ENCODE data around the gene TBC1D13.
"Not testable (repeated sequence)": the region's sequence is repeated elsewhere in the genome, so short reads cannot be mapped to it uniquely, and the experiment has no call there.

Gene TBC1D13

DNA sequence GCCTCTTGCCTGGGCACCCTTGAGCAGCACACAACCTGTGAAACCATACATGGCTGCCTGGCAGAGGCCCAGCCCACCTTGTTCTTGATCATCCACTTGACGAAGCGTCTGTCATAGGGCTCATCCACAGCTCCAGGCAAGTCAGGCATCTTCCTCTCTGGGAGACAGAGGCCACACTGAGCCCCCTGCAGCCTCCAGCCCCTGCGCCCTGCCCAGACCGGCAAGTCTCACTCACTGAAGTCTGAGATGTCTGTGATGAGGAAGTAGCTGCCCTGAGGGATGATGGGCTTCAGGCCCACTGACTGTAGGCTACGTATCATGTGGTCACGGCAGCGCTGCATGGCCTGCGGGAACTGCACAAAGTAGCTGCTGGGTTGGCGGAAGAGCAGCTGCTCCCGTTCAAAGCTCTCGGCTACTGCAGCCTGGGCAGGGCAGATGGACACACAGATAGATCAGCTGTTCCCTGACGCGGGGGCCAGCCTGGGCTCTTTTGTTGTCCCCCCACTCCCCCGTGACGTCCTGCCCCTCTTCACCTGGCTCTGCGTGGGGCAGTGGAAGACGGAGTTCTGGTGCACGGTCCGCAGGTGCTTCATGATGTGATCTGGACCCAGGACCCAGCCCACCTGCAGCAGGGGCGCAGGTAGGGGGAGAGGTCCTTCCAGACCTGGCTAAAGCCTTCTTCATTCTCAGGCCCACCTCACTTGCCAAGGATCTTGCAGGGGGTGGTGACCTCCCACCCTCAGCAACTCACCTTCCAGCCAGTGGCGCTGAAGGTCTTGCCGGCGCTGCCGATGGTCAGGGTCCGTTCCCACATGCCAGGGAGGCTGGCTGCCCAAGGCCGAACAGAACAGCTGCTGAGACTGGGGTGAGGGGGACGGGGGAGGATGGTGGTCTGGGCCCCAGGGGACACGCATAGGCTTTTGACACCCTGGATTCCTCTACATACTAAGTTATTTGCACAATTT is 48.5 kb downstream of the TBC1D13 start:
- H3K36me3 ChIP-seq (ENCODE audit: insufficient read depth, low read length): peaks cover 6% of the 10 kb centered on the region; the same call in 1 of the 2 replicates
- H3K4me1 ChIP-seq (ENCODE audit: insufficient read depth, low read length): no peaks in the 10 kb centered on the region
- H3K9ac ChIP-seq (ENCODE audit: low read depth, low read length): no peak overlapping the region

DNA sequence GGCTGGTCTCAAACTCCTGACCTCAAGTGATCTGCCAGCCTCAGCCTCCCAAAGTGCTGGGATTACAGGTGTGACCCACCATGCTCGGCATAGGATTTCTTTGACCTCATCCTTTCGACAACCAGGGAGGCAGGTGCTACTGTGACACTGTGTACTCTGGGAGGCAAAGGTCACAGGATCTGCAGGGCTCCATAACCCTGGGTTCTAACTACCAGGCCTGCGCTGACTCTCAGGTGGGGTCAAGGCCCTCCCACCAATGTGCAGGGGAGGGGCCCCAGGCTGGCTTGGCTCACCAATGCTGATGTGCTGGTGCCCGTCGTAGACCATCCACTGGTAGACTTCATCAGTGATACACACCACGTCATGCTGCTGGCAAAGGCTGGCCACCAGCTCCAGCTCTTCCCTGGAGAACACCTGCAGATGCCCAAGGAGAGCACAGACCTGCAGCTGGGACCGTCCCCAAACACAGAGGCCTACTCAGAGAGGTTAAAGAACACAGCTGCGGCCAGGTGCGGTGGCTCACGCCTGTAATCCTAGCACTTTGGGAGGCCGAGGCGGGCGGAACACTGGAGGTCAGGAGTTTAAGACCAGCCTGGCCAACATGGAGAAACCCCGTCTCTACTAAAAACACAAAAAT is 49.6 kb downstream of the TBC1D13 start:
- H3K36me3 ChIP-seq (ENCODE audit: insufficient read depth, low read length): peaks cover 6% of the 10 kb centered on the region; the same call in 1 of the 2 replicates
- no peaks in the 10 kb centered on the region for H3K9me3 ChIP-seq (ENCODE audit: control insufficient read depth, insufficient read depth, low read length)
- no peaks in the 10 kb centered on the region for H3K4me1 ChIP-seq (ENCODE audit: insufficient read depth, low read length)
- no peak overlapping the region for H3K9ac ChIP-seq (ENCODE audit: low read depth, low read length)

More for the DNA sequence above, 48.5 kb downstream of the TBC1D13 start:
- H3K9me3 ChIP-seq (ENCODE audit: control insufficient read depth, insufficient read depth, low read length): no peaks in the 10 kb centered on the region

DNA sequence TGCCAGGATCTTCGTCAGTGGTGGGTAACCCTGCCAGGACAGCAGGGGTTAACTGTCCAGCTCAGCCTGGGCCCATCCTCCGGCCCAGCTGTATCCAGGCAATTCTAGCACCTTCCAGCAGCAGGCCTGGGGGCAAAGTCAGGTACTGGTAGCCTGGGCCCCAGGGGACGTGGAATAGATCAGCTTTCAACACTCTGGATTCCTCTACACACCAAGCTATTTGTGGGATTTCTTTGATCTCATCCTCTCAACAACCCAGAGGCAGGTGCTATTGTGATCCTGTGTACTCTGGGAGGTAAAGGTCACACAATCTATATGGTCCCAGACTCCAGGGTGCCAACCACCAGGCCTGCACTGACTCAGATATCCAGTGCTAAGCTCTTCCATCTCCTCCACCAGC is 51.3 kb downstream of the TBC1D13 start:
- Histone ChIP-seq H3K36me3 (ENCODE audit: insufficient read depth, low read length) (peaks cover 2% of the 10 kb centered on the region; the same call in 1 of the 2 replicates), H3K9me3 (ENCODE audit: control insufficient read depth, insufficient read depth, low read length) (no peaks in the 10 kb centered on the region), H3K9ac (ENCODE audit: low read depth, low read length) (no peak overlapping the region), H3K4me1 (ENCODE audit: insufficient read depth, low read length) (no peaks in the 10 kb centered on the region)

DNA sequence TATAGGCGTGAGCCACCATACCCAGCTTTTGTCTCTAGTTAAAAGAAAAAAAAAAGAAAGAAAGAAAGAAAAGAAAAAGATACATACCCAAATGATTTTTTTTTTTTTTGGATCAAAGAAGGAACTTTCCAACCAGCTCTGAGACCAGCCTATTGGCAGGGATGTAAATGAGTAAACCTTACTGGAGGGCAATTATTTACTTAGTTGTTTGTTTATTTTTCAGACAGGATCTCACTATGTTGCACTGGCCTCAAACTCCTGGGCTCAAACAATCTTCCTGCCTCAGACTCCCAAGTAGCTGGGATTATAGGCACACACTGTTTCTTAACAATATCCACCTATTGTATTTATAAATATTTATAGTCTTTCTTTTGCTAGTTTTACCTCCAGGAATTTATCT is 53.5 kb downstream of the TBC1D13 start:
- Histone ChIP-seq H3K36me3 (ENCODE audit: insufficient read depth, low read length) (peaks cover 3% of the 10 kb centered on the region; the same call in 1 of the 2 replicates), H3K4me1 (ENCODE audit: insufficient read depth, low read length) (no peaks in the 10 kb centered on the region), H3K9ac (ENCODE audit: low read depth, low read length) (no peak overlapping the region)

DNA sequence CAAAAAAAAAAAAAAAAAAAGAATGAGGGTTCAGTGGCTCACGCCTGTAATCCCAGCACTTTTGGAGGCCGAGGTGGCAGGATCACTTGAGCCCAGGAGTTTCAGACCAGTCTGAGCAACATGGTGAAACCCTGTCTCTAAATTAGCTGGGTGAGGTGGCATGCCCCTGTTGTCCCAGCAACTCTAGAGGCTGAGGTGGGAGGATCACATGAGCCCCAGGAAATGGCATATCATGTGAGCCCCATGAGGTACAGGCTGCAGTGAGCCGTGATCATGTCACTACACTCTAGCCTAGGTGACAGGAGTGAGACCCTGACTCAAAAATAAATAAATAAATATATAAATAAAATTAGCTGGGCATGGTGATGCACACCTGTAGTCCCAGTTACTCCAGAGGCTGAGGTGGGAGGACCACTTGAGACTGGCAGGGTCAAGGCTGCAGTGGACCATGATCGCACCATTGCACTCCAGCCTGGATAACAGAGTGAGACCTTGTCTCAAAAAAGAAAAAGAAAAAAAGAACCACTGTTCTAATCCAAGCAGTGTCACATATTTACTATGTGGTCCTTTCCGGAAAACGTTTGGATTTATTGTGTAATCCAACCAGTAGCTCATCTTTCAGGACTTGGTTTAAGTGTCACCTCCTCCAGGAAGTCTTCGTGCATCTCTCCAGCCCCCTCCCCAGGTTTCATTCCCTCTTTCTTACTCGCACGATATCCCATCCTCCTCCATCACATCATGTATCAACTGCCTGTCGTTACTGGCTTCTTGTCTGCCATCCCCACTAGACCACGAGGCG is 54.8 kb downstream of the TBC1D13 start:
- Histone ChIP-seq H3K9ac (ENCODE audit: low read depth, low read length) (no peak overlapping the region), H3K36me3 (ENCODE audit: insufficient read depth, low read length) (peaks cover 3% of the 10 kb centered on the region; the same call in 1 of the 2 replicates), H3K4me1 (ENCODE audit: insufficient read depth, low read length) (no peaks in the 10 kb centered on the region), H3K9me3 (ENCODE audit: control insufficient read depth, insufficient read depth, low read length) (no peaks in the 10 kb centered on the region)

More for the DNA sequence above, 53.5 kb downstream of the TBC1D13 start:
- H3K9me3 ChIP-seq (ENCODE audit: control insufficient read depth, insufficient read depth, low read length): no peaks in the 10 kb centered on the region

DNA sequence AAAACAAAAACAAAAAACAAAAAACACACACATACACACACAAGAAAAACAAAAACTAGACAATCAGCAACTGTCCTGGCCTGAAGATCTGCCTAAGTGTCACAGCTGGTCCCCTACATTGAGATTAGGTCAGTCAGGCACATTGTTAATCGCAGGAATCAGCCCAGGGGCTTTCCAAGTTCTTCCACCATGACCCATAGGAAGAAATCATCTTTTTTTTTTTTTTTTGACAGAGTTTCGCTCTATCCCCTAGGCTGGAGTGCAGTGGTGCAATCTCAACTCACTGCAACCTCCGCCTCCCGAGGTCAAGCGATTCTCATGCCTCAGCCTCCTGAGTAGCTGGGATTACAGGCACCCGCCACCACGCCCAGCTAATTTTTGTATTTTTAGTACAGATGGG is 56.1 kb downstream of the TBC1D13 start:
- not testable (repeated sequence) for H3K36me3 ChIP-seq (ENCODE audit: insufficient read depth, low read length); H3K9ac ChIP-seq (ENCODE audit: low read depth, low read length); H3K9me3 ChIP-seq (ENCODE audit: control insufficient read depth, insufficient read depth, low read length); H3K4me1 ChIP-seq (ENCODE audit: insufficient read depth, low read length)

DNA sequence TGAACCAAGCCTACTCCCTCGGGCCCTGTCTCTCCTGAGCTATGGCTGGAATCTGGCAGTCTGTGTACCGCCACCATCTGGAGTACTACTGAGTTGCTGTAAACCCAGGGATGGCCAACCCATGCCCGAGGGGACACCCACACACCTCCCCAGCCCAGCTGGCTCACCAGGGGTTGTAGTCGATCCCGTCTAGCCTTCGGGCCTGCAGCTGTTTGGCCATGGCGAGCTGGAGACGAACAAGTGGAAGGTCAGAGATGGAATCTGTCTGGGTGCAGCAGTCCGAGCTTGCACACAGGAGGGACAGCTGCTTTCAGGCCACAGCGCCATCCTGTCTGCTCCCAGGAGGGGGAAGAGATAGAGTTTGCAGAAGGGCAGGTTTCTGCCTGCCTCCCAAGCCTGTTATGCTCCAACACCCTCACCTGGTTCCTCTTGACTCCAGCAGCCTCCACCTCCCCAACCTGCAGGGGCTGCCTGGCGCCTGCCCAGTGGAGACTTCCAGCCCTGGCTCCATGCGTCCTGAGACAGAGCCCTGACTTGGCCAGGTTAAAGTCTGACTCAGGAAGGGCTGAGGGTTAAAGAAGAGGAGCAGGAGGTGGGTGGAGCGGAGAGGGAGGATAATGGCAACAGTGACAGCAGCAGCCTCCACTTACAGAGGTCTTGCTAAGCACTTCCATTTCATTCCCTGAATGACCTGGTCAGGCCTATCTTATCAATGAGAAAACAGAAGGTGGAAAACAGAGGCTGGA is 58.3 kb downstream of the TBC1D13 start:
- no peak overlapping the region for H3K9ac ChIP-seq (ENCODE audit: low read depth, low read length)
- H3K9me3 ChIP-seq (ENCODE audit: control insufficient read depth, insufficient read depth, low read length): no peaks in the 10 kb centered on the region; the same call in 1 of the 2 replicates
- no peaks in the 10 kb centered on the region for H3K4me1 ChIP-seq (ENCODE audit: insufficient read depth, low read length)
- H3K36me3 ChIP-seq (ENCODE audit: insufficient read depth, low read length): peaks cover 3% of the 10 kb centered on the region; the same call in 1 of the 2 replicates

DNA sequence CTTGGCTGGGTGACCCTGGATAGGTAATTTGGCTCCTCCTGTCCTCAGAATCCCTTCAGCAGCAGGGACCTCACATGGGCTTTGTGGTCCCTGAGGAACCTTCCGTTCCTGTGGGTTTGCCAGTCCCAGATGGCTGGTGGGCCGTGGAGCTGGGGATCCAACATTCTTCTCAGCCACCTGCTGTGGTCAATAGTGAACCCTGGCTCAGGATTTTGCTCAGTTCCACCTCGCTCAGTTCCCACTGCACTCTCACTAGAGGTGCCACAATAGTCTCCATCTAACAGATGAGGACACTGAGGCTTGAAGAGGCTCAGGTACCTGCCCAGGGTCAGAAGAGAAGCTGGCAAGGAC is 59.6 kb downstream of the TBC1D13 start:
- Histone ChIP-seq H3K36me3 (ENCODE audit: insufficient read depth, low read length) (peaks cover 3% of the 10 kb centered on the region; the same call in 1 of the 2 replicates), H3K9ac (ENCODE audit: low read depth, low read length) (no peak overlapping the region), H3K4me1 (ENCODE audit: insufficient read depth, low read length) (no peaks in the 10 kb centered on the region)

DNA sequence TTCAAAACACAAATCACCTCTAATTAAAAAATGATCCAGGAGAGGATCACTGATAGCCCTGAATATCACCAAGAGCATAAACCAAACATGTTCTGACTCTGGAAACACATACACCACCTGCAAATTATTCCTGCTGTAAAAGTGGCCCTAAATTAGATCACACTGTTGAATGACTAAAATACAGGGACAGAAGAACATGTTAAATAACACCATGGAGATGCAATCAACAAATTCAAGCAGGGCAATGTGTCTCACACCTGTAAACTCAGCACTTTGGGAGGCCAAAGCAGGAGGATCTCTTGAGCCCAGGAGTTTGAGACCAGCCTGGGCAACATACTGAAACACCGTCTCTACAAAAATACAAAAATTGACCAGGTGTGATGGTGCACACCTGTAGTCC is 60.8 kb downstream of the TBC1D13 start:
- H3K9me3 ChIP-seq (ENCODE audit: control insufficient read depth, insufficient read depth, low read length): no peaks in the 10 kb centered on the region; the same call in 1 of the 2 replicates
- no peak overlapping the region for H3K9ac ChIP-seq (ENCODE audit: low read depth, low read length)
- H3K36me3 ChIP-seq (ENCODE audit: insufficient read depth, low read length): peaks cover 3% of the 10 kb centered on the region; the same call in 1 of the 2 replicates
- H3K4me1 ChIP-seq (ENCODE audit: insufficient read depth, low read length): no peaks in the 10 kb centered on the region

More for the DNA sequence above, 59.6 kb downstream of the TBC1D13 start:
- H3K9me3 ChIP-seq (ENCODE audit: control insufficient read depth, insufficient read depth, low read length): no peaks in the 10 kb centered on the region; the same call in 1 of the 2 replicates

DNA sequence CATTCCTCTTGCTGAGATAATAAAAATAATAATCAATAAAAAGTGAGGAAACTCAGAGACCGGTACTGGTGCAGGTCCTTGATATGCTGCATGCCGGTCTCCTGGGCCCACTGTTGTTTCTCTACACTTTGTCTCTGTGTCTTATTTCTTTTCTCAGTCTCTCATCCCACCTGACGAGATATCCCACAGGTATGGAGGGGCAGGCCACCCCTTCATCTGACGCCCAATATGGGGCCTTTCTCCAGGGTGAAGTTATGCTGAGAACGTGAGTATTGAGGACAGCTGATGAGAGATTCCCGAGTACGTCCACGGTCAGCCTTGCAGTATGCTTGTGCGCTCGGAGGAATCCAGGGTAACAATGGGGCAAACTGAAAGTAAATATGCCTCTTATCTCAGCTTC is 64.0 kb downstream of the TBC1D13 start:
- not testable (repeated sequence) for H3K36me3 ChIP-seq (ENCODE audit: insufficient read depth, low read length); H3K4me1 ChIP-seq (ENCODE audit: insufficient read depth, low read length); H3K9me3 ChIP-seq (ENCODE audit: control insufficient read depth, insufficient read depth, low read length)

DNA sequence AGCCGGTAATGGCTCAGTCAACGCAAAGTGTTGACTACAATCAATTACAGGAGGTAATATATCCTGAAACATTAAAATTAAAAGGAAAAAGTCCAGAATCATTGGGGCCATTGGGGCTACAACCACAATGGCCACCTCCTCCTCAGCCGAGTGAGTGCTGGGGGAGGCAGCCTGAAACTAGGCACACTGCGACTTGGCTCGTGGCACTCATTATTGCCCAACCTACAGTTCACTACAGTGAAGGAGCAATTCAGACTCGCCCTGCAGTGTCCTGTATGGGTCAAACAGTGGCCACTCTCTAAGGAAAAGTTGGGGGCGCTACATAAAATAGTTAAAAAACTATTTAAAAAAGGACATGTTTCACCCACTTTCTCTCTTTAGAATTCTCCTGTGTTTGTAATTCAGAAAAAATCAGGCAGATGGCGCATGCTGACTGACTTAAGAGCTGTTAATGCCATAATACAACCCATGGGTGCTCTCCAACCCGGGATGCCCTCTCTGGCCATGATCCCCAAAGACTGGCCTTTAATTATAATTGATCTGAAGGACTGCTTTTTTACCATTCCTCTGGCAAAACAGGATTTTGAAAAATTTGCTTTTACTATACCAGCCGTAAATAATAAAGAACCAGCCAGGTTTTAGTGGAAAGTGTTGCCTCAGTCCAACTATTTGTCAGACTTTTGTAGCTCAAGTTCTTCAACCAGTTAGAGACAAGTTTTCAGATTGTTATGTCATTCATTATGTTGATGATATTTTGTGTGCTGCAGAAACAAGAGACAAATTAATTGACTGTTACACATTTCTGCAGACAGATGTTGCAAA is 64.9 kb downstream of the TBC1D13 start:
- H3K4me1 ChIP-seq (ENCODE audit: insufficient read depth, low read length); H3K9me3 ChIP-seq (ENCODE audit: control insufficient read depth, insufficient read depth, low read length); H3K36me3 ChIP-seq (ENCODE audit: insufficient read depth, low read length); H3K9ac ChIP-seq (ENCODE audit: low read depth, low read length): not testable (repeated sequence)

More for the DNA sequence above, 64.0 kb downstream of the TBC1D13 start:
- H3K9ac ChIP-seq (ENCODE audit: low read depth, low read length): not testable (repeated sequence)

DNA sequence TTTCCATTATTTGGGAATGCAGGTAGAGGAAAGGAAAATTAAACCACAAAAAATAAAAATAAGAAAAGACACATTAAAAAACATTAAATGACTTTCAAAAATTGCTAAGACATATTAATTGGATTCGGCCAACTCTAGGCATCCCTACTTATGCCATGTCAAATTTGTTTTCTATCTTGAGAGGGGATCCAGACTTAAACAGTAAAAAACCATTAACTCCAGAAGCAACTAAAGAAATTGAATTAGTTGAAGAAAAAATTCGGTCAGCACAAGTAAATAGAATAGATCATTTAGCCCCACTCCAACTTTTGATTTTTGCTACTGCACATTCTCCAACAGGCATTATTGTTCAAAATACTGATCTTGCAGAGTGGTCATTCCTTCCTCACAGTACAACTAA is 65.6 kb downstream of the TBC1D13 start:
- H3K9ac ChIP-seq (ENCODE audit: low read depth, low read length); H3K36me3 ChIP-seq (ENCODE audit: insufficient read depth, low read length); H3K9me3 ChIP-seq (ENCODE audit: control insufficient read depth, insufficient read depth, low read length); H3K4me1 ChIP-seq (ENCODE audit: insufficient read depth, low read length): not testable (repeated sequence)

DNA sequence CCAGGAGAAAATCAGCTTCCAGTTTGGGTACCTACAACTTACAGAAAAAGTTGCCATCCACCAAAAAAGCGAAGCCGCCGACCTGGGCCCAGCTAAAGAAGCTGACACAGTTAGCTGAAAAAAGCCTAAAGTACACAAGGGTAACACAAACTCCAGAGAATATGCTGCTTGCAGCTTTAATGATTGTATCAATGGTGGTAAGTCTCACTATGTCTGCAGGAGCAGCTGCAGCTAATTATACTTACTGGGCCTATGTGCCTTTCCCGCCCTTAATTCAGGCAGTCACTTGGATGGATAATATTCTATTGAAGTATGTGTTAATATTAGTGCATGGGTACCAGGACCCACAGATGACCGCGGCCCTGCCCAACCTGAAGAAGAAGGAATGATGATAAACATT is 67.4 kb downstream of the TBC1D13 start:
- H3K36me3 ChIP-seq (ENCODE audit: insufficient read depth, low read length); H3K9me3 ChIP-seq (ENCODE audit: control insufficient read depth, insufficient read depth, low read length); H3K9ac ChIP-seq (ENCODE audit: low read depth, low read length); H3K4me1 ChIP-seq (ENCODE audit: insufficient read depth, low read length): not testable (repeated sequence)
